ENCODE data around the gene EARS2.
"Not testable (repeated sequence)": the region's sequence is repeated elsewhere in the genome, so short reads cannot be mapped to it uniquely, and the experiment has no call there.

The EARS2 gene

GRCh38 chr16:23556881-23557778, at the start of gene EARS2, which contains the start of gene UBFD1:
TSS of gene EARS2 (minus strand) at chr16:23557350. CDS start at chr16:23557343, 7 bp downstream.
TSS of gene UBFD1 (plus strand) at chr16:23557727. CDS start at chr16:23557743, 16 bp downstream.
- peak; percentile 95 for DNase-seq

DNA sequence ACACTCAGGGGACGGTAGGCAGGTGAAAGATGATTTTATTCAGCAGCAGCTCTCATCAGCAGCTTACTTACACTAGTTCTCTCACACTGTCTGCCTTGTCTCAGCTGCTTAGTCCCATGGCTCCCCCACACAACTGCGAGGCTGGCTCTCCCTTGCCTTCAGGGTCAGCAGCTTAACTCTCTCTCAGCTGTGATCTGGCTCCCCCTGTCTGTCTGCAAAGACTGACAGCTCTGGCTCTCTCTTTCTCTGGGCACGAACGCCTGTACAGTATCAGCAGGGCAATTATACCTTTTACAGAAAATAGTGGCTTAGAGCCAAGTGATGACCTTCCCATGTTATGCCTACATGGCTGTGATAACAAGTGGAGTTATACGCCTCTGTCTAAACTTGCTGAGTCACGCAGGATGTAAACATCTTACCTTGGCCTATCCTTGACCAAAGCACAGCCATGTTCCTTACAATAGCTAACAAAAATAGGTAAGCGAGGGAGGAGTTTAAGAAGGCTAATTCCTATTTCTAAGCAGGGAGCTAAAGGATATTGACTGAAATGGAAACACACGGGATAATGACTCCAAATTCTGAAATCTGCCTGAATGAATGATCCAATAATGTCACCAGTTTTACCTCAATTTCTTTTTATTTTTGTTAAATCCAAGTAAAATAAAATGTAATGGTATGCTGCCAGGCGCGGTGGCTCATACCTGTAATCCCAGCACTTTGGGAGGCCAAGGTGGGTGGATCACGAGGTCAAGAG, 40.0 kb upstream of the EARS2 start:
- no peak for DNase-seq

GRCh38 chr16:23595951-23596720, 39.0 kb upstream of the EARS2 start, which contains the start of gene NDUFAB1:
TSS of gene NDUFAB1 (minus strand) at chr16:23596316. CDS start at chr16:23596290, 26 bp downstream.
- peak; percentile 84 for DNase-seq

DNA sequence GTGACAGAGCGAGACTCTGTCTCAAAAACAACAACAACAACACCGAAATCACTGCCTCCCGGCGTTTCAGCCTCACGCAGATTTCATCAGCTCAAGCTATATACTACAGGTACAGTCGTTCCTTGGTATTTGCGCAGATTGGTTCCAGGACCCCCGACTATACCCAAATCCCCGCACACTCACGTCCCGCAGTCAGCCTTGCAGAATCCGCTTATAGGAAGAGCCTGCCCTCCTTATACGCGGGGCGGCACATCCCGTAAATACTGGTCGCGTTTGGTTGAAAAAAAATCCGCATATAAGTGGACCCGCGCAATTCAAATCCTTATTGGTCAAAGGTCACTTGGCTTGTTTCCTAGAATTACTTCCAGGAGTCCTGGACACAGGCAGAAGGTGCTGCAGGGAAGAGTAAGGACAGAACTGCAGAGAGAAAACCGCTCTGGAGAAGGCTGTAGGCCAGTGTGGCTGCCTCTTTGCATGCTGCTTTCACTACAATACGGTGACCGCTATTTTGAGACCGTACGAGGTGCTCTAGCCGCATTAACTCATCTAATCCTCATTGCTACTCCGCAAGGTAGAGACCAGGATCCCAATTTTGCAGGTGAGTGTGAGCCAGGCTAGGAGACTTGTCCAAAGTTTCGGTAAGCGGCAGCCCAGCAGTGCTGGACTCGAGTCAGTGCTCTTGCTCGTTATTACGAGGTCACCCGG, 38.2 kb upstream of the EARS2 start:
- no peak for DNase-seq

GRCh38 chr16:23594186-23594585, 37.0 kb upstream of the EARS2 start:
- DNase-seq, result no peak

DNA sequence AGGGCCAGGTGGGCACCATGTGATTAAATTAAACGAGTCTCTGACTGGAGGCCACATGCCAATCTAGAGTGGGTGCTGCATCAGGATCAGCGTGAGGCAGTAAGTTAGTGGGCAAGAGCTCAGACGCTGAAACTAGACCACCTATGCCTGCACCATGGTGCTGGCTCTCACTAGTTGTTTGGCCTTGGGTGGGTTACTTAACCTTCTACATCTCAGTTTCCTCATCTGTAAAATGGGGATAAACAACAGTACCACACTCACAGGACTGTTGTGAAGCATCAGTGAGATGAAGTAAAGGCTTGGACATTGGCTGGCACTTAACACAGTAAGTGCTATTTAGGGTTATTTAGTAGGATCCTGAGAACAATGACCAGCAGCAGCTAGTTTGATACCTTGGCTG, 33.0 kb upstream of the EARS2 start:
- no peak for DNase-seq

DNA sequence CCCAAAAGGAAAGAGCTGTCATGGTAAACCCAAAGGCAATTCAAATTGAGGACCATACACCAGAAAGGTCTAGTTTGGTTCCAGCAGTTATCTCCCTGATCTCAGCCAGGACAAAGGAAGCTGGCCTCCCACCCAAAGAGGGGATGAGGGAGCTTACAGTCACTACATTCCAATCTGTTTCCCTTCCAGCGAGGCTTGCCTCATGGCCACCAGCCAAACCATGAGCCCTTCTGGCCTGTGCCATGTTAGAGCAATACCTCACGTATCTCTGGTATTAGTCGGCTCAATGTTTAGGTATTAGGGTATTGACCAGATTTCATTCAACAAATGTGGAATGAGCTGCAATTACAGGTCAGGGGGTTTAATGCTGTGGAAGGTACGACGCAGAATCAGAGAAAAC, 30.6 kb upstream of the EARS2 start:
- no peak for DNase-seq

- DNase-seq, result no peak
Measured at GRCh38 chr16:23584186-23585076, 27.3 kb upstream of the EARS2 start.

GRCh38 chr16:23583271-23583670, 26.1 kb upstream of the EARS2 start:
- not testable (repeated sequence) for DNase-seq

DNA sequence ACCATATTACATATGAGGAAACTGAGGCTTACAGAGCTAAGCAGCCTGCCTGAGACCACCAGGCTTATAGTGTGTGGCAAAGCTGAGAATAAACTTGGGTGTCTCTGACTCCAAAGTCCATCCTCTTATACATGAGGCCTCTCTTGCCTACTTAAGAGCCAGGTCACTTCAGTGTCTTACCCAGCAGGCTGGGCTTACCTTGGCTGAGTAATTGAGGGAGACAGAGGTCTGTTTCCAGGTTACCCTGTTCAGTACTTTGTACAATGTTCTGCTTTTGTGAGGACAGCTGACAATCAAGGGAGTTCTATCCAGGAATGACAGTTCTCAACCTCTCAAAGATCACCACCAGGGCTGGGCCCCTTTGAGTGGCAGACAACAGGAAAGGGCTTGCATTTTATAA, 24.6 kb upstream of the EARS2 start:
- no peak for DNase-seq

- no peak for DNase-seq
Measured at GRCh38 chr16:23580391-23580790, 23.2 kb upstream of the EARS2 start.

GRCh38 chr16:23579371-23579770, 22.2 kb upstream of the EARS2 start:
- no peak for DNase-seq

- DNase-seq, result no peak
Measured at GRCh38 chr16:23578101-23578830, 21.1 kb upstream of the EARS2 start.

DNA sequence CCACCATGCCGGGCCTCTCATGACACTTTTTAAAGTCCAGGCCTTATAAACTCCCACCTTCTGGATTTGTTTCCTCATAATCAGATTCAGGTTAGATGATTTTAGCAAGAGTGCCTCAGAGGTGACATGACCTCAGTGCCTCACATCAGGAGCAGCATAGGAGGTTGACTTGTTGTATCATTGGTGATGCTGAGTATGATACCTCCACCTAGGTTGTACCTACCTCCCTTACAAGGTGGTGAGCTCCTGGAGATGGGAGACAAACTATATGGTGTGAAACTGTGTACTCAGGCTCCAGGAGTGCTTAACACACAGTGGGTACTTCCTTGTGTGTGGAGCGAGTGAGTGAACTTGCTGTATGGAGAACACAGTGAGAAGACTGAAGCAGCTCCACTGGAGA, 20.3 kb upstream of the EARS2 start:
- DNase-seq, result no peak

DNA sequence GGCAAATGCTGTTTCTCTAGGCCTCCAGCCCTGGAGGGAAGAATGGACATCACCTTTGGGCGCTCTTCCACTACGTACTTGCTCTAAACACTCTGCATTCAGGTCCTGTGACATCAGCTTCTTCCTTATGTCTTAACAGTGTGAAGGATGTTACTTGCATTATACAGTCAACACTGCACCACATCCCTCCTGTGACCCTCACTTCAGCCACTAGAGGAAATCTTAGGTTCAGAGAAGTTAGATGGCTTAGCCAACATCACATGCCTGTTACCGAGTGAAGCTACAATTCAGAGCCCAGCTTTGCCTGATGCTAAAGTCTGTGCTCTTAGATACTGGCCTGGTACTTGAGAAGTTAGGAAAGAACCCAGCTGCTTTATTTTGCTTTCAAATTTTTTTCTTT, 18.7 kb upstream of the EARS2 start:
- no peak for DNase-seq

GRCh38 chr16:23573817-23574216, 16.7 kb upstream of the EARS2 start:
- DNase-seq, result no peak

GRCh38 chr16:23572394-23572793, 15.2 kb upstream of the EARS2 start:
- no peak for DNase-seq

DNA sequence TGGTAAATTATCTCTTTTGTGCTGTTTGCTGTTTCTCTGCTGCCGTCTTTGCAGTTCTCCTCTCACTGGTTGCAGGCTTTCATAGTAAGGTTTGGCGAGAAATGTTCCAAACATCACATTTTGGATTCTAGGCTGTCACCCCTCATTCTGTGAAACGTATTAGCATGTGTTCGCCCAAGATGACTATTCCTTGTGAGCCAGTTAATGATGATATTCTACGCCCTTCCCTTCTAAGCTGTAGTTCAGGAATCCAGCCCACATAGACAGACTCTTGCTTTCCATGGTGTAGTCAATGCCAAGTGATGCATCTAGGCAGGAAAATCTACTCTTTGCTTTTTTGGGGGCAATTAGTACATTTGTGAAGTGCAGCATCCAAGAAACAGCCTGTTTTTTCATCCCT, 14.7 kb upstream of the EARS2 start:
- DNase-seq, result no peak

- DNase-seq, result no peak
Measured at GRCh38 chr16:23570992-23571632, 14.0 kb upstream of the EARS2 start.

DNA sequence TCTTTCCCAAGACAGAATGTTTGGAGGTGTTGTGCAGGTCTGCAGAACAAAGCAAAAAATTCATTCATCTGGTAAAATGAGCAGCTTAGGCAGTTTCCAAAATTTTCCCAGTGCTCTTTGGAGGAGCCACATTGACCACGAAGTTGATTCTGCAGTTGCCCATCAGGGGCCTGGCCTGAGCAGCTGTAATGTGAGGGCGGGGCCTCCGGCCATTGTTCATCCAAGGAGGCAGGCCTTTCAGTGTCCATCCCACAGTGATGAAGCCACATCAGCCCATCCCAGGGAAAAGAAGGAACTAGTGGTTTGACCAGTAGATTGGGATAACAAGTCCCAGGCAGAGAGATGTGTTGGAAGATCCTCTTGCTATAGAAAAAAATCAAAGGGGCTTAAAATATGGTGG, 10.5 kb upstream of the EARS2 start:
- no peak for DNase-seq
